Measurements from ENCODE around the gene VEZF1. TPM values are rescaled to one million over a fixed set of nuclear protein-coding genes. Genes with fewer than 3 reads are reported as not detected.

VEZF1 gene
- total and polyA plus RNA-seq, 2 experiments from 2014 or later, result 36.0 to 67.7 TPM

DNA sequence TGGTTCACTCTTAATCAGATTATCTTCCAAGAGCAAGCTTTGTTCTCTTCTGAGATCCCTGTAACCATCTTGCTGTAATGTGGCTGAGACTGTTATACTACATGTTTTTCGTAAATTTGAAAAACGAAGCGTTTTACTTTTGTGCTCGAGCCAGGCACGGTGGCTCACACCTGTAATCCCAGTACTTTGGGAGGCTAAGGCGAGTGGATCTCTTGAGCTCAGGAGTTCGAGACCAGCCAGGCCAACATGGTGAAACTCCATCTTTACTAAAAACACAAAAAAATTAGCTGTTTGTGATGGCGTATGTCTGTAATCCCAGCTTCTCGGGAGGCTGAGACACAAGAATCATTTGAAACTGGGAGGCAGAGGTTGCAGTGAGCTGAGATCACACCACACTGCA, 40.7 kb downstream of the VEZF1 start:
- Histone ChIP-seq H3K4me1 (ENCODE audit: insufficient read depth) (peaks cover 27% of the 10 kb centered on the region), H3K36me3 (ENCODE audit: insufficient read depth) (no peaks in the 10 kb centered on the region), H3K4me2 (no peak overlapping the region), H2AFZ (no peak overlapping the region), H3K79me2 (replicated peaks; ENCODE audit: insufficient read depth) (no peaks in the 10 kb centered on the region), H3K9me2 (ENCODE audit: insufficient read depth) (no peaks in the 10 kb centered on the region), H3F3A (replicated peaks; ENCODE audit: low read depth) (peaks cover 7% of the 10 kb centered on the region; the same call in 1 of the 2 replicates), H4K20me1 (replicated peaks; ENCODE audit: insufficient read depth) (no peaks in the 10 kb centered on the region), H3K4me3 (no peak overlapping the region), H3K27ac (ENCODE audit: low read depth) (no peak overlapping the region), H3K27me3 (ENCODE audit: insufficient read depth) (no peaks in the 10 kb centered on the region)
- no peaks in the 10 kb centered on the region for H3K36me3 Mint-ChIP-seq (ENCODE audit: low read depth)
- no peak for DNase-seq (ENCODE audit: low spot score)
- no peak overlapping the region for H3K4me3 Mint-ChIP-seq
- peaks cover 40% of the 10 kb centered on the region for H3K4me1 Mint-ChIP-seq
- H3K27me3 Mint-ChIP-seq (ENCODE audit: insufficient read depth, low read depth, poor library complexity), result peaks cover 7% of the 10 kb centered on the region
- H3K9me3 Mint-ChIP-seq, result no peaks in the 10 kb centered on the region
- TF ChIP-seq ETS1 (IDR thresholded peaks at IDR 0.05) (no peak), EZH2phosphoT487 (IDR thresholded peaks at IDR 0.05; ENCODE audit: unreplicated experiment) (no peak), EZH2 (IDR thresholded peaks at IDR 0.05; ENCODE audit: low read depth, unreplicated experiment) (no peak), ZNF462 (CRISPR knock-in tag; IDR thresholded peaks at IDR 0.05) (no peak), POLR2AphosphoS5 (IDR thresholded peaks at IDR 0.05; ENCODE audit: low read depth) (no peak), NANOG (IDR thresholded peaks at IDR 0.05; ENCODE audit: borderline replicate concordance) (no peak), CREB1 (CRISPR knock-in tag; IDR thresholded peaks at IDR 0.05; ENCODE audit: low read depth) (no peak), JUNB (IDR thresholded peaks at IDR 0.05; ENCODE audit: unreplicated experiment) (no peak), CTCF (conservative IDR thresholded peaks at IDR 0.05; ENCODE audit: low read depth in 2 of 2) (no peak), ZNF331 (CRISPR knock-in tag; IDR thresholded peaks at IDR 0.05; ENCODE audit: low read depth) (no peak), STAT1 (IDR thresholded peaks at IDR 0.05; ENCODE audit: unreplicated experiment) (no peak), ZNF114 (CRISPR knock-in tag; IDR thresholded peaks at IDR 0.05) (no peak)
- TF ChIP-seq, protein P1, sequence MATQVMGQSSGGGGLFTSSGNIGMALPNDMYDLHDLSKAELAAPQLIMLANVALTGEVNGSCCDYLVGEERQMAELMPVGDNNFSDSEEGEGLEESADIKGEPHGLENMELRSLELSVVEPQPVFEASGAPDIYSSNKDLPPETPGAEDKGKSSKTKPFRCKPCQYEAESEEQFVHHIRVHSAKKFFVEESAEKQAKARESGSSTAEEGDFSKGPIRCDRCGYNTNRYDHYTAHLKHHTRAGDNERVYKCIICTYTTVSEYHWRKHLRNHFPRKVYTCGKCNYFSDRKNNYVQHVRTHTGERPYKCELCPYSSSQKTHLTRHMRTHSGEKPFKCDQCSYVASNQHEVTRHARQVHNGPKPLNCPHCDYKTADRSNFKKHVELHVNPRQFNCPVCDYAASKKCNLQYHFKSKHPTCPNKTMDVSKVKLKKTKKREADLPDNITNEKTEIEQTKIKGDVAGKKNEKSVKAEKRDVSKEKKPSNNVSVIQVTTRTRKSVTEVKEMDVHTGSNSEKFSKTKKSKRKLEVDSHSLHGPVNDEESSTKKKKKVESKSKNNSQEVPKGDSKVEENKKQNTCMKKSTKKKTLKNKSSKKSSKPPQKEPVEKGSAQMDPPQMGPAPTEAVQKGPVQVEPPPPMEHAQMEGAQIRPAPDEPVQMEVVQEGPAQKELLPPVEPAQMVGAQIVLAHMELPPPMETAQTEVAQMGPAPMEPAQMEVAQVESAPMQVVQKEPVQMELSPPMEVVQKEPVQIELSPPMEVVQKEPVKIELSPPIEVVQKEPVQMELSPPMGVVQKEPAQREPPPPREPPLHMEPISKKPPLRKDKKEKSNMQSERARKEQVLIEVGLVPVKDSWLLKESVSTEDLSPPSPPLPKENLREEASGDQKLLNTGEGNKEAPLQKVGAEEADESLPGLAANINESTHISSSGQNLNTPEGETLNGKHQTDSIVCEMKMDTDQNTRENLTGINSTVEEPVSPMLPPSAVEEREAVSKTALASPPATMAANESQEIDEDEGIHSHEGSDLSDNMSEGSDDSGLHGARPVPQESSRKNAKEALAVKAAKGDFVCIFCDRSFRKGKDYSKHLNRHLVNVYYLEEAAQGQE (IDR thresholded peaks at IDR 0.05; ENCODE audit: unreplicated experiment), result no peak
- ATAC-seq, result no peak
- no peak overlapping the region for H3K27ac Mint-ChIP-seq

All from GM23338 (cell line).